KOPT-K1 (cell line): ENCODE measurements around the gene ATP8B4.

ENCODE experiments used
- H3K27ac ChIP-seq: fragments of 200-600 bp; sonication (generic); 2 replicates; pipeline ENCODE4 v1.5.1; 2016; ENCODE audit warnings: antibody characterized with exemption, mild to moderate bottlenecking, low read depth, low read length; ENCODE audit not compliant: poor library complexity, severe bottlenecking
- H3K36me3 ChIP-seq: fragments of 200-600 bp; sonication (generic); 2 replicates; pipeline ENCODE4 v1.5.1; 2017; ENCODE audit warnings: antibody characterized with exemption, mild to moderate bottlenecking, low read length, moderate library complexity; ENCODE audit not compliant: insufficient read depth
- H3K9me3 ChIP-seq: fragments of 200-600 bp; sonication (generic); 2 replicates; pipeline ENCODE4 v1.5.1; 2017; ENCODE audit warnings: antibody characterized with exemption, low read length, mild to moderate bottlenecking; ENCODE audit not compliant: insufficient read depth, poor library complexity, severe bottlenecking

Gene ATP8B4

GRCh38 chr15:49905221-49905620 is 213.8 kb downstream of the ATP8B4 start:
- H3K27ac ChIP-seq, result no peak overlapping the region
- peaks cover 8% of the 10 kb centered on the region for H3K9me3 ChIP-seq
- H3K36me3 ChIP-seq, result no peaks in the 10 kb centered on the region

GRCh38 chr15:49904296-49904695 is 214.7 kb downstream of the ATP8B4 start:
- Histone ChIP-seq H3K27ac (no peak overlapping the region), H3K36me3 (no peaks in the 10 kb centered on the region), H3K9me3 (peaks cover 3% of the 10 kb centered on the region)

GRCh38 chr15:49902685-49903501 is 216.1 kb downstream of the ATP8B4 start:
- Histone ChIP-seq H3K36me3 (no peaks in the 10 kb centered on the region), H3K27ac (no peak overlapping the region), H3K9me3 (no peaks in the 10 kb centered on the region)

GRCh38 chr15:49901996-49902684 is 216.9 kb downstream of the ATP8B4 start:
- H3K9me3 ChIP-seq, result no peaks in the 10 kb centered on the region
- no peak overlapping the region for H3K27ac ChIP-seq
- H3K36me3 ChIP-seq, result no peaks in the 10 kb centered on the region

DNA sequence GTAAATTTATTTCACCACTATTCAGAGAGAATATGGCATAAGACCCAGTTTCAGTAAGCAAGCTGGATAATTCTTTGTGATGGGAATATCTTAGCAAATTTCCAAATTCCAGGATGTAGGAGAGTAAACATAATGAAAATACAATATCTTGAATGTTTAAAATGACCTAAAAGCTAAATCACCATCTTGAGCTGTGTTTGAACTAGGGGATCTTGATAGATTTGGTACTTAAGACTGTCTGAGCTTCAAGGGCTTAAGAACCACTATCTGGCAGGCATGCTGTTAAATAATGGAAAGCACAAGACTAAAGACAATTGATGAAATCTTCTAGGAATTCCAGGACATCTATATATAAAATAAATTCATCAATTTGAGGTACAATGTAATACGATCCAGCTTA is 217.7 kb downstream of the ATP8B4 start:
- H3K36me3 ChIP-seq, result no peaks in the 10 kb centered on the region
- H3K9me3 ChIP-seq, result no peaks in the 10 kb centered on the region
- H3K27ac ChIP-seq, result no peak overlapping the region

- no peaks in the 10 kb centered on the region for H3K9me3 ChIP-seq
- no peak overlapping the region for H3K27ac ChIP-seq
- H3K36me3 ChIP-seq, result no peaks in the 10 kb centered on the region
Observed at GRCh38 chr15:49900903-49901235, 218.2 kb downstream of the ATP8B4 start.

DNA sequence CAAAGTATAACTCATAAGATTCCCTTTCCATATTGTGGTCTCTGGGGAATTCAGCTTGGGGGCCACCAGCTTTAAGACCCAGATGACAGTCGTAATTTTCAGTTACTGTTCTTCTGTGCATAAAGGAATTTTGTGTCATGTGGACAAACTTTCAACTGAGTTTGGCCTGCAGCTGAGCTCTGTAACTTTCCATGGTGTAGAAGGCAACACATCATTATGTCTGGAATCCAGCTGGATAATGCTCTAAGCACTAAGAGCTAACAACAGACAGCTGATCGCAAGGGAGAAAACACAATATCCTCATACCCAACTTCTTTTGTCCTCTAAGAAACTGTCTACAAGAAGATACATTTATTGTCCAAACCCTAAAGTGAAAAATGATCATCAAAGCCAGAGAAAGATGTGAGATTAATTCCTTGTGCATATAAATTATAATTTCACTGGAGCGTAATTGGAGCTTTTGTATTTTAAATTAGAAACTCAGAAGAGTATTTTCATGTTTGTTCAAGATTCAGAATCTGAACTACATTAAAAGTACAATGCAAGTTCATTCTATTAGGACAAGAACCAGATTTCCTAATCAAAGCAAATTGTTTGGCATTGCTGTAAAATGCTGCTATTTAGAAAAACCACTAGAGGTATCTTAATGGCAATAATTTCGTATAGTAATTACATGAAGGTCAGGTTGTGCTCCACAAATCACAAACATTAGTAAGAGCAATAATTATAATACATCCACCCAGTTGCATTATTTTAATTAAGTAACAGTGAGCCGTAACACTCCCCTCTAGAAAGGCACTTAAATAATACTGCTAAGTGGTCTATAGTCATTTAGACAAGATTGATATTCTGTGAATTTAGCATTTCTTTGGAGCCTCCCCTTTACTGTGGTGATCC is 218.8 kb downstream of the ATP8B4 start:
- Histone ChIP-seq H3K36me3 (no peaks in the 10 kb centered on the region), H3K27ac (no peak overlapping the region), H3K9me3 (no peaks in the 10 kb centered on the region)

DNA sequence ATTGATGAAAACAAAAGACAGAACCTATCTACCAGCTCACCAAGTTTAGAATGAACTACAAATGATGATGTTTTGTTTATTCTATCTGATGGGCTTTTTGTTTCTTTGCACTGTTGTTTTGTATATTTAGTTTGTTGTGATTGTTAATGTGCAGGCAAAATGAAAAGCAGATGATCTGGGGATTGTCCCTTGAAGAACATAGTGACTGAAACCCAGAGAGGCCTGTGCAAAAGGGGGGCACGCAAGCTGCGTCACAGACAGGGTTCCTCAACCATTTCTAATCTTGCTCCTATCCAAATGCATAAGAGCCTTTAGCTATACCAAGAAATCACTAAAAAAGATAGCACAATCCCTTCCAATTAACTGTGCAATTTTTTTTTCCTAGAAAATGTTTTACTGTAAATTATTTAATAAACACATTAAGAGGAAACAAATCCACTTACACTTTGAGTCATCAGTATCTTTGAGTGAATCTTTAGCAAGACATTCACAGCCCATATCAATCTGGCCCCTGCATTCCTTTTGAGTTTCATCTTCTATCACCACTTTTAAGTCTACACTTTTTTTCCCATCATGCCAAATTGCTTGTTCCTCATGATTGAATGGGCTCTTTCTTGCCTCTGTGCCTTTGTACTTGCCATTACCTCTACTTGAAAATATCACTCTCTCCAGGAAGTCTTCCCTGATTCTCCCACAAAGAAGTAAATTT is 220.3 kb downstream of the ATP8B4 start:
- H3K27ac ChIP-seq, result no peak overlapping the region
- H3K36me3 ChIP-seq, result no peaks in the 10 kb centered on the region

GRCh38 chr15:49898097-49898496 is 220.9 kb downstream of the ATP8B4 start:
- H3K27ac ChIP-seq, result no peak overlapping the region
- H3K9me3 ChIP-seq, result no peaks in the 10 kb centered on the region
- no peaks in the 10 kb centered on the region for H3K36me3 ChIP-seq

More for the DNA sequence above, 220.3 kb downstream of the ATP8B4 start:
- H3K9me3 ChIP-seq, result no peaks in the 10 kb centered on the region

GRCh38 chr15:49895347-49896223 is 223.4 kb downstream of the ATP8B4 start:
- Histone ChIP-seq H3K9me3 (no peaks in the 10 kb centered on the region), H3K36me3 (no peaks in the 10 kb centered on the region), H3K27ac (no peak overlapping the region)

DNA sequence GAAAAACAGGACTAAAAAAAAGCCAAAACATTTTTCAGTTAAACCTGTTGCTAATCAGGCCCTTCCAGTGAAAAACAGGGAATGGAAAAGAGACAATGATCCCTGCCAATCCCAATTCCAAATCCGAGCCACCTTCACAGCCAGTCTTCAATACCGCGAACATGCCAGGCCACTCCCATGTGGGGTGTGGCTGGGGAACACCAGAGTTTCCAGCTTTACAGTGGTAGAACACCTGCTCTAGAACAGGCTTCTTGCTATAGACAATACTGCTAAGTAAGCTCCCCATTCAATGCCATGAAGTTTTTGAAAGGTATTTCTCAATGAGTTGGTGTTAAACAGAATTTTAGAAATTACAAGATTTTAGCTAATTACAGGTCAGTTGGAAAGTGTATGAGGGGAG is 228.3 kb downstream of the ATP8B4 start:
- Histone ChIP-seq H3K27ac (no peak overlapping the region), H3K36me3 (no peaks in the 10 kb centered on the region), H3K9me3 (no peaks in the 10 kb centered on the region)

DNA sequence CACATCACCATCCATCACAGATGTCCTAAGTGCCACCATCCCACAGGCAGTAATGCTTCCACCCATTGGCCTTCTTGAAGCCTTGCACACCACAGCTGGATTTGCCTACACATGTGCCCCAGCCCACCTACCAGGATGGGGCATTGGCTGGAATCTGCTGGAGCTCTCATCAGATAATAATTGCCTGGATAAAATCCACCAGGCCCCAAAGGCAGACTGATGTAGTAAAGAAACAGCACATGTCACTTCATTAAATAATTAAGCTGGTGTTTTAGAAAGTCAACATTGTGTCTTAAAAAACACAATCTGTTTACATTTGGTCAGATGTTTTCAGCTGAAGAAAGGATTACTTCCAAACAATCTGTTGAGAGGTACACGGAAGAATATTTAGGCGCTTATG is 229.5 kb downstream of the ATP8B4 start:
- H3K9me3 ChIP-seq, result no peaks in the 10 kb centered on the region
- H3K36me3 ChIP-seq, result no peaks in the 10 kb centered on the region
- no peak overlapping the region for H3K27ac ChIP-seq

- H3K36me3 ChIP-seq, result no peaks in the 10 kb centered on the region
- H3K27ac ChIP-seq, result no peak overlapping the region
- no peaks in the 10 kb centered on the region for H3K9me3 ChIP-seq
Observed at GRCh38 chr15:49888734-49889133, 230.3 kb downstream of the ATP8B4 start.

GRCh38 chr15:49888323-49888693 is 230.7 kb downstream of the ATP8B4 start:
- Histone ChIP-seq H3K9me3 (no peaks in the 10 kb centered on the region), H3K27ac (no peak overlapping the region), H3K36me3 (no peaks in the 10 kb centered on the region)
